GM20431 (cell line): ENCODE measurements around the gene UROC1.

Experiments
- in situ Hi-C: fragments of 300-500 bp; cut with MseI, MboI; formaldehyde crosslinking; loops from one replicate; pipeline ENCODE4 v1.15.0; 2020; ENCODE audit warnings: low sequenced_read_pairs; ENCODE audit not compliant: unreplicated experiment

The UROC1 gene

DNA sequence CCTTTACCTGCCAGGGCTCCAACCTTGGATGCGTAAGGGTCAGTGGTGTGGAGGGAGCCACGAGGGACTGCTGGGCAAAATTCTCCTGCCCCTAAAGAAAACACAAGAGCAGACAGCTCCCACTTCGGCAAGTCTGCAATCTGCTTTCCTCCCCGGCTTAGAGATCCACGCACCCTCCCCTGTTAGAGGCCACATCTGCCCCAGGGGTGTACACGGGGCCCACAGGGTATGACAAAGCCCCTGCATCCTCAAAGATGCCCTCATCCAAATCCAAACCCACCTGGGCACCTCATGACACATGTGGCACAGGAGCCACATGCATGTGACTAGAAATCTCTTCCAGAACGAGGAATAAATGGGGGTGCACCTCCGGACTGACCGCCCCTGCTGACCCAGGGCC is 67.4 kb downstream of the UROC1 start:
- in situ Hi-C loops, result no loop called here

DNA sequence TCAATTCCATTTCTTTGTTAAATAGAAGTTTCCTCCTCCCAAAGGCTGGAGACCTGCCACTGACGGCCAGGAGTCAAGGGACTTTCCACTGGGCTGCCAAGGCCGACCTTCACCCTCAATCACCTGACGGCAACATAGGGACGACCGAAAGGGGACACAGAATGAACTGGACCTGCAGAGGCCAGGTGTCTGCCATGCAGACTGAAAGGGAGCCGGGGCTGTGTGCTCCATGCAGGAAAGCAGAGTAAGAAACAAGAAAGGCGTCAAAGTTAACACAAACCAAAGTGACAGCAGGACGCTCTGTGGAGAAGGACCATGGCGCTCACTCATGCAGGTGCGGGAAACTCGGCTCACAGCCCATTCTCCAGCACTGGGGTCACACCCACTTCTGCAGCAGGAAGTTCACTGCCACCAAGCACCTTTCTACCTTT is 67.9 kb downstream of the UROC1 start:
- in situ Hi-C loops, result no loop called here

DNA sequence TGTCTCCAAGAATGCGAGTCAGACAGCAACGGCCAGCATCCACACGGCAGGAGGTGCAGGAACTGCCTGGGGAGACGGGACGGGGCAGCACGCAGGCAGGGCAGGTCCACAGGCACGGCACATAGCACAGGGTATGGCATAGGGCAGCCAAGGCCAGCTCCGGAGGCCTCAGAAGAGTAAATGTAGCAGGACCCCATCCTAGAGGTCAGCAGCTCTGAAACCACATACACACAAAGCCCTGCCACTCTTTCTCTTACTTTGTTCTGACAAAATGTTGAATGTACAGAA is 68.7 kb downstream of the UROC1 start:
- in situ Hi-C loops, result no loop called here

DNA sequence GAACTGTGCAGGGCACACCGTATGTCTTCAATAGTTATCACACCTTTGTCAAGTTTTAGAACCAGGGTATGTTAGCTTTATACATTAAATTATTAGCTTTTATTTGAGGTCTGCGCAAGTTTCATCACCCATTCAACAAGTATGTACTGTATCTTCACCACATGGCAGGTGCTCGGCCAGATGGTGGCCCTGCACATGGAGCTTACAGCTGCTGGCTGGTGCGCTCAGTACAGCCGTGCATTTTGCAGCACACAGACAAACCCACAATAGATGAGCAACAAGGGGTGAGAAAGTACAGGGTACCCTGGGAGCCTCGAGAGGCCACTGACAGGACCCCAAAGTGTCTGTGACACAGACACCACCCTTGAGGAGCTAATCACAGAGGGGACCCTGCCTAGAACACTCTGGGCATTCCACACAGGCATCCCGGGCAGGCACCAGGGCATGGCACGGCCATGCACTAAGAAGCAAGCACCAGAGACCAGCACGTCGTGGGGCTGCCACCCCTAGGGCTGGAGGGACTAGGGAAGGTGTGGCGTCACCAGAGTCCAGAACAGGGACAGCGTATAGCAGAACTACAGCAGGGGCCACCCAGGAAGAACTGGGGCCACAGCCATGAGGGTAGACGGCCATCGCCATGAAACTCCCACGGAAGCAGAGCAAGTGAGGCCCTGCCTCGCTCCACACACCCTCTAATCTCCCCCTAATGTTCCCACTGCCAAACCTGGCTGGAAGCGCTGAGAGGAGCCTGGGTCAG is 69.3 kb downstream of the UROC1 start:
- in situ Hi-C loops, result no loop called here

DNA sequence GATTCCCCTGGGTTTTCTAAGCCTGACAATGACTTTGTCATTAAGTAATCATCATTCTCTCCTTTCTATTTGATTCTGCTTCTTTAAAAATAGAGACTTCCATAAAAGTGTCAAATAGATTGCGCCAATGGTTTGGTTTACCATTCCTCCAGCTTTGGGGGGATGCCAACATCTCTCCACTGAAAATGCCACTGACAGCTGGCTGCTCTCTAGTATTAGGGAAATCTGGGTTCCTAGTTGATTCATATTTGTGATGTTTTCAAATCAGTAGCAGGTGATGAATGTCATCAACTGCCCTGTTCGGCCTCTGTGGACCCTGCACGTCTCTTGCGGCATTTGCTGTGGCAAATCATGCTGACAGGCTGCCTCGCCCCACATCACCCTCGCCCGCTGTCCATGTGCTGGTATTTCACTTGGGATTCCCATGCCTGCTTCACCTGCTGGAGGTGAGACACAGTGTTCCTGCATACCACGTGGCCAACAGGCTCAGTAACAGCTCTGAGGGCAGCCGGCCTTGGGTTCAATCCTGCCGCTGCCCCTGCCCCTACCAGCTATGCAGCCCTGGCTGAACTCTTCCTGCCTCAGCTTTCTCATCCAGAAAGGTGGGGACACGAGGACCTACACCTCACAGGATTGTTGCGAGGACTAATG is 70.0 kb downstream of the UROC1 start:
- in situ Hi-C loops, result no loop called here

DNA sequence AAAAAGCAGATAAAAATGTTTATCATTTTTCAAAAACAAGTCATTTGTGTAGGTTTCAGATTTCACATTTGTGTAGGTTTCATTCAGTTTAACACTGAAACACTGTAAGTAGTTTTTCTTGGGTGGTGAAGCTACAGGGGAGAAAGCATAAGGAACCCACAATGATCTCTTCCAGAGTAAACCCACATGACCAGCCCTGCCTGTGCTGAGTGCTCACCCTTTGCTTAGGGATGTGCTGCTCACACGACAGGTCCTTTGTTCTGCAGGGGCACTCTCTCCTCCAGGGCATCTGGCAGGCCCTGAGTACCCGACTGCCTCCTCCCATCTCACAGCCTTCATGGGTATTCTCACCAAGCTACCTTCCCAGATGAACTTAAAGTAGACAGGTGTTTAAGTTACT is 70.8 kb downstream of the UROC1 start:
- in situ Hi-C loops, result no loop called here

DNA sequence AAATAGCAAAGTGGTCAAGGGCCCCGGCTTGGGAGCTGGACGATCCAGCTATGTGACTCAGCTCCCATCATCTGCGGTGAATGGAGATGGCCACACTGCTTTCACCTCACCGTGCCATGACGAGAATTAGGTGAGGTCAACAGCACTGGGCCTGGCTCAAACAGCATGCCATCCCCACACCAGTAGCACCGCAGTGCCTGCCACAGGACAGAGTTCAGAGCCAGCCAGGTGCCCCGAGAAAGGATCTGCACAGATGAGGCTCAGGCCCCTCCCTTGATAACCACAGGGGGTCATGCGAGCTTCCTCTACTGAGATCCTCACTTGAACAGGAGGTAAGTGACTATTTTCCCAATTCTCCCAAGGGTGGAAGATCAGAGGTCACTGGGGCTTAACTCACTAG is 71.3 kb downstream of the UROC1 start:
- in situ Hi-C loops, result no loop called here

DNA sequence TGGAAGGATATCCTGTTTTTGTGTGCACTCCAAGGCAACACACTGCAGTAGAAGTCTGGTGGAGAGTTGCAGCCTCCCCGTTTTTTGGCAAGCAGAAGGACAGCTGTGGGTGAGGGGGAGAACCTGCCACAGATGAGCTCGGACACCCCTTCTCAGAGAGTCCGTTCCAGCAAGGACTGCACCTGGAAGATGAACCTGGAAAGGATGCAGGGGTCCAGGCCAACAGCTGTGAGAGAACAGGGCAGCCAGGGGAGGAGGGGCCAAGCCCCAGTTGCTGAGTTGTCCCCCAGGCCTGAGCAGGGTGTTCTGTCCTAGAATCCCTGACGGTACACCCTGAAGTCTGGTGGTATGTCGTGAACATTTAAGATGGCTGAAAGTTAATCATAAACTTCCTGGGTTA is 72.1 kb downstream of the UROC1 start:
- in situ Hi-C loops, result no loop called here

DNA sequence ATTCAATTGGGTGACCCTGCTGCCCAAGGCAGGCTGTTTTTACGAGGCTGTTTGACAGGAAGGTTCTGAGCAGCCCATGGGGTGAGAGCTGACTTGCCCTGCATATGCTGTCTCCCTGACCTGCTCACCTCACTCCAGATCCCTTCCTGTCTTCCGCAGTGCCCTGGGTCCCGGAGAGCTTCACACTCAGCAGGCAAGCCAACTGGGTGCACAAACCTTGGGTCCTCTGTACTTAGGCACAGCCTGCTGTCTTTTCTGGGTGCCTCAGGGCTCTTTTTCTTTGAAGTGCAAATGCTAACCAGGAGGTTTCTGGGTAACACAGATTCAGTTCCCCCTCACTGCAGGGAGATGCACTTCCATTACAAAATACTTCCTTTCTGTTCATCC is 74.7 kb downstream of the UROC1 start:
- in situ Hi-C loops, result no loop called here

DNA sequence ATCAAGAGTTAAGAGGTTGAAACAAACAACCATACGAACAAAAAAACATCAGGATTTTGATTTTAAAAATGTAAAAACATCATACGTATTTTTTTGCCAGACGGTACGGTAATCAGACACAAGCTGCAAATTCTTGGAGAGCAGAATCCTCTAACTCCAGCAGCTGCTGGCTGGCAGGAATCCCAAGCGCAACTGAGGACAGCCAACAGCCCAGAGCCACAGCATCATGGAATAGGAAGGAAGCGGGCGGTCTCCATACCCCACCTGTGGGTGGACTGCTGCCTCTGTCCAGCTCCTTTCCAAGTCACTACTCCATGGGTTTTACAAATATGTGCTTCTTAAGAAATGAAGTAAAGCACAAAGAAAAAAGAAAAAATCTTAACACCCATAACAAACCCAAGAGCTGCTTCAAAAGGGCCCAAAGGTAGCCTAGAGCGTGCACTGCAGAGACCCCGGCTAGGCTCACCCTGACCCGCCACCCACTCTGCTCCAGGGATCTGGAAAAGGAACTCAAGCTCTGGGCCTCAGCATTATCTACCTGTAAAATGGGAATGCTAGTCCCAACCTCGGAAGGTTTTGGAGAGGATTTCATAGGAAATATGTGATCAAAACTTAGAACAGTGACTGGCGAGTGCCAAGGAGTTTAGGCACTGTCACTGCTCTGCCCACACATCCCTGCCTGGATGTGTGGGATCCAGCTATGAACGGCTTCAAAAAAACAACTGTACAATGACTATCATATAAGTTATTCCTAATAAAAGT is 75.3 kb downstream of the UROC1 start:
- in situ Hi-C loops, result no loop called here

DNA sequence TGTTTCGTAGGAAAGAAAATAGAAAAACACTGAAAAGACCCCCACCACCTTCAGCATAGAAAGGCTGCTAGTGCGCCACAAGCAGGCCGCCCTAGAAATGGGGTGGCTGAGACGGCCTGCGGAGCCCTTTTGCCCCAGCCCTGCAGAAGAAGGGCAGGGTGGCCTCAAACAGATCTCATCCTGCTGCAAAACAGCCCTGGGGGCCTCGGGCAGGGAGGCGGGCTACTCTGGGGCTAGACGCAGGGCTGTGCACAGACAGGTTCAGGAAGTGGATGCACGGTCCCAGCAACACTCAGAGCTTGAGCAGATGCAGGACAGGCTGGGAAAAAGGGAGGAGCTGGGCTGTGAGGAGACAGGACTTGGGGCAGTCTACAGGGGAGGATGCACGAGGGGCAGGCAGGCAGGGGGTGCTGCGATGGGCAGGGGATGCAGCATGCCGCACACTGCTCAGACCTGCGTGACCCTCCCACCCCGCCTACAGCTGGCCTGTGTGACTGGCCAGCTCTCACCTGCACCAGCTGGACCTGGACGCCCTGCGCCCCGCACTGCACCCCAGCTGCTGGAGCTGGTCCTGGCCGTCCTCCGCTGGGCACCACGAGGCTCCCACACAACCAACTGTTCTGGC is 76.2 kb downstream of the UROC1 start:
- in situ Hi-C loops, result no loop called here

DNA sequence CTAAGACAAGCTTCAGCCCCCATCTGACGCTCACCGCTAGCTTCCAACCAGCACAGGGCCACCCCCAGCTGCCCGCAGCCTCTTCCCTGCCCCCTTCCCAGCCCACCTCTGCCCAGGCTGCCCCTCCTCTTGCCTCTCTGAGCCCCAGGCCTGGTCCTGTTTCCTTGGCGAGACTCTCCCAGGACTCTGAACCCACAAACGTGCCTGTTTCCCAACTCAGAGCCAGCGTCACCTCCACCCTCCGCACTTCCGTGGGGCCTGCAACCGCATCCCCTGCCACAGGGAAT is 76.9 kb downstream of the UROC1 start:
- in situ Hi-C loops, result no loop called here

DNA sequence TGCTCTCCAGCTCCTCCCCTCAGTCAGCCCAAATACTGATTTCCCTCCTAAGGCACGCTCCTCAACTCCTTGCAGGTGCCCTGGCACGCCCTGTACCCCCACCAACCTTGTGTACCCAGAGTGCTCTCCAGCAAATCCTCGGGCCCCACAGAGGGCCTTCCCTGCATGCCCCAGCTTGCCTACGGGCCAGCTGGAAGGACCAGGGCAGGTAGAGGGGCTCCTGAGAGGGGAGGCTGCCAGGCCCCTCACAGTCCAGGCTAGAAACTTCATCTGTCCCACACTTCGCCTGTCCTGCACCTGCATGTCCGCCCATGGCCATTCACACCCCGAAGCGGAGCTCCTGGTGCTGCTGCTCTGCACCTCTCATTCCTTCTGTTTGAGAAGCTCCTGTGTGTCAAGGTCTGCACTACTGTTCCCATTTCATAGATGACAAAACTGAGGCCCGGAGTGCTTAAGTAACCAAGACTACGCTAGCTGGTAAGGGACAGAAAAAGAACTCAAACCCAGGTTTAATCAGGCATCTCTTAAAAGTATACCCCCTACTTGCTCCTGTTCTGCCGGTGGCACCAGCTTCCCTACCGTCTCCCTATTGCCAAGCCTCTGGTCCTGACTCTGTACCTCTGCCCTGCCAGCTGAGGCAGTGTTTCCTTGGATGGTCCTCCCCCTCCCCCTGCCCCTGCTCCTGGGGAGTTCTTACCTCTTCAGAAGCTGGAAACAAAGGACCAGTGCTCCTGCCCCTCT is 77.4 kb downstream of the UROC1 start:
- in situ Hi-C loops, result no loop called here

DNA sequence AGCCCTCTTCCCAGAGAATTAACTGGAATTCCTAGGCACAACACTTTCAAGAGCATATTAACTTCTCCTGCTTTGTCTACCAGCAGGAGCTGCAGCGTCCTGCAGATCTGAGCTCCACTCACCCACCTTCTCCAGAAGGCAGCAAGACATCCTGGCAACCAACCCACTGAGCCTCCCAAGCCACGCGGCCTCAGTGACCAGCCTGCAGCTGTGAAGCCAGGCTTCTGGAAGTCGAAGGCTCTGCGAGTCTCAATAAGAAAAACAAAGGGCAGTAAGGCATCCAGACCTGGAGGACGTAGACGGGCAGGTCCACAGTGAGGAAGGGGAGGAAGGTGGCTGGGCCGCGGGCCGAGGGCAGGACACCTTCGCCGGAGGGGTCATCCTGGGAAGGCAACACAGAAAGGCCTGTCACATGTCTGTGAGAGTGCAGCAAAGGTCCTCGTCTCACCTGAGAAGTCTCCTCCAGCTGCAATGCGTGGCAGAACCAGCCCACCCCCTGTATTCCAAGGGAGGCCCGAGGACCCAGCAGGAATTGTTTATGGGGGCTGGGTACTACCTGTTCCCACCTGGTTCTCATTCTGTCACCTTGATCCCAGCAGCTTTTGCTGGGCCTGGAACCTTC is 78.1 kb downstream of the UROC1 start:
- in situ Hi-C loops, result no loop called here

DNA sequence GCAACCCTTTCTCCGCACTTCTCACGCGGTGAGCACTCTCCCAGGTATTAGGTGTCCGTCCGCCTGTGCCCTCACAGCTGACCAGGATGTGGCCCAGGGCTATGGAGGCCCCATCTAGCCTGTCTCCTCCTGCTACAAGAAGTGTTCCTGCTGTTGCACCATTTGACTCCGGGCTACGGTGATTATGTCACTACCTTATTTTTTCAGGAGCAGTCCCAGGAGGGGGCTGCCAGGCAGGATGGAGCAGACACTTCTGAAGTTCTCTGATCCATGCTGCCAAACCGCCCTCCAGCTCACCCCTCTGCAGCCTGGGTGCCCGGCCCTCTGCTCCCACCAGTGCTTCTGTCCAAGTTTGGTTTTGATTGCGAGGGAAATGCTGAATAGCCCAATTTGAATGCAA is 78.8 kb downstream of the UROC1 start:
- in situ Hi-C loops, result no loop called here

DNA sequence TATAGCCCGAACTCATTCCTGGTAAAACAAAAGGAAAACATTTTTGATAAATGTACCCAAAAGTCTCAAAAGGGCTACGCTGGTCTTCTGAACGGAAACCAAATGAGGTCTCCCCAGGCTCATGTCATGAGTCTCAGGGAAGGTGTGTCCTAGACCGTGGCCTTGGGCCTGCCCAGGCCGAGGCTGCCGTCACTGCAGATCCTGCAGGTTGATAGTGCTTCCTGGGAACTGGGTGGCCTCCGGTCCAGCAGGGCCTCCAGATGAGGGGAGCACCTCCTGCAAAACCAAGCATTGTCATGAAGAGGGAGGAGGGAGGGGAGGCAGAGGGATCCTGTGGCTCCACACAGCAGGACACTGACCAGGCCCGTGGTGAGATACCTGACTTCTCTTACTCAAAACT is 79.4 kb downstream of the UROC1 start:
- in situ Hi-C loops, result no loop called here

DNA sequence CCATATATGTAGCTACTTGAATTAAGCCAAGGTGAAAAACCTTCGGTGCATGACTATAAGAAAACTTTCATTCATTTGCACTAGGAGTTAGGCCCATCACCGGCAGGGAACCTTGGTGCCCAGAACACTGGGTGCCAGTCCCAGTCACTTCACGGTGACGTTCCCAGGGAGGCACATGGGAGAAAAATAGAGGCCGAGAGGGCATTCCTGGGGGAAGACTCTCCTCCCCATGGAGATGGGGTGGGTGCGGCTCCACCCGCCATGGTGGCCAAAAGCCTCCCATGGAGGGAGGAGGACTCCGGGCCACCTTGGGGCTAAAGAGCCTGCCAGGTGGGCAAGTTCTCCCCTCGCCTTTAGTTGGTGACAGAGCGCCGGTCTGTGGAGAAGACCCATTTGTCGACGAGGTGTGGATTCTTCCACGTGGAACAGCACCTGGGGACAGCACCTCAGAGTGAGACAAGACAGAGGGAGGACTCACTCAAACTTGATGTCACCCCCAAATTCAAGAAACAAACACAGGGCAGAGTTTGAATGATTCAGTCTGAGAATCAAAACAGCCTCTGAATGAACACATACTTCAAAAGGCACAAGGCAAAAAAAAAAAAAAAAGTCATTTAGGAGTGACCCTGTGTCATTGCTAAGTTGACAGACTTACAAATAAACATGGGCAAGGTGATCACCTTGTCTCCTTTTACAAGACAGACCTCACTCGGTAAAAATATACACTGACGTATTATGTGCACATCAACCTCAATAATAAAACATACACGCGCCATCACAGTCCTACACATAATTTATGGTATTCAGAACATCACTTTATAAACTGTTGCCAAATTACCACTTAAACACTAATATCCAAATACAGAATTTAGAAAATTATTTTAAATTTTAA is 80.5 kb downstream of the UROC1 start:
- in situ Hi-C loops, result no loop called here

DNA sequence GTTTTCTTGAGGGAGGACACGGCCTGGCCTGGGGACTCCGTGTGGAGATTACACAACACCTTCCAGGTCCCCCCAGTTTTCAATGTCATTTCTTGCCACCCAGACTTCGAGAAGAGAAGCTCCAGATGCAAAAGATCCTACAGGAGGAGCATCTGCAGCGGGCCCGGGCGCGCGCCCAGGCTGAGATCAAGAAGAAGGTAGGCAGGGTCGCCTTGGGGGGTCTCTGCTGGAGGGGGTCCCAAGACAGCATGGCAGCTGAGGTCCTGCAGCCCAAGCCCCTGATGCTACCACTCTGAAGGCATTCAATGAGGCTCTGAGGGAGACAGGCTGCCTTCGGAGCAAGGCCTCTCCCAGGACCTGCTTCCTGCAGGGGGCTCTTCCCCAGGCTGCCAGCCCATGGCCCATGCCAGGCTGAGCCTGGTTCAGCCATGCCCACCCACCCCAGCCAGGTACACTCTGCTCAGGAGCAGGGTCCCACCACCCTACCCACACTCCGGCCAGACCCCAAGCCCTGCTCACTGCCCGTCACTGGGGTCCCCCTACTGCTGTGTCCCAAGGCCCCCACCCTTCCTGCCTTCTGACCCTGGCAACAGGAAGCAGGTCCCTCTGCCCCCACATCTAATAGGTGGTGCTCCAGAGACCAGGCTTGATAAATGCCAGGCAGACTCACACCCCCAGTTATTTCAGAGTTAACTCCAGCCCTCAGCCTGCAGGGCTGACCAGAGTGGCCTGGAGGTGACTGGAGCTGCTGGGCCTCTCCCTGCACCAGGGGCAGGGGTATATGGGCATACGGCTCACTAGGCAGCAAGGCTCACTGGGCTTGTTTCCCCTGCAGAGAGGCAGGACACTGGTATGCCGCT is 81.9 kb downstream of the UROC1 start:
- in situ Hi-C loops, result no loop called here
